C4-2B (cell line): ENCODE data around the gene ANAPC4.

Experiments used
- H3K27ac ChIP-seq: fragments of 450-650 bp; 2 replicates; pipeline ENCODE4 v1.5.1; 2017
- ZFX ChIP-seq: fragments of 450-650 bp; IDR thresholded peaks from 2 replicates; pipeline ENCODE4 v1.6.1; 2017
- TF ChIP-seq, protein P1 (sequence below): fragments of 450-650 bp; conservative IDR thresholded peaks from 2 replicates; pipeline ENCODE4 v1.5.1; 2017; ENCODE audit warnings: mild to moderate bottlenecking

The ANAPC4 gene

DNA sequence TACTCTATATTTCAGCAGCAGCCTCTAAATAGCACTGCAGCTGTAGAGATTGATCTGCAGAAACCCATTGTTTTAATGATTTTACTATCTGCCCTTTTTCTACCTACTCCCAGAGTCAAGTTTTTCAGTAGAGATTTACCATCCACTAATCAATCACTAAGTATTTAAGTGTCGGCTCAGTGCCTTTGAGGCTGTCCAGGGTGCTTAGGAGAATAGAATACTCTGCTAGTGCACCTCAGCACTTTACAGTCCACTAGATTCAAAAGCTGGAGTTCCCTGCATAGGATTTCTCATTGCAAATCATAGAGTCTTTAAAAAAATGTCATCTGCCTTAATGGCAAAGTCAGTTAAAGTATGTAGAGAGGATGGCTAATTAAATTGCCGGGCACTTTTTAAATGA, 29.6 kb upstream of the ANAPC4 start:
- H3K27ac ChIP-seq: no peak overlapping the region
- no peak for TF ChIP-seq ZFX
- TF ChIP-seq, protein P1, sequence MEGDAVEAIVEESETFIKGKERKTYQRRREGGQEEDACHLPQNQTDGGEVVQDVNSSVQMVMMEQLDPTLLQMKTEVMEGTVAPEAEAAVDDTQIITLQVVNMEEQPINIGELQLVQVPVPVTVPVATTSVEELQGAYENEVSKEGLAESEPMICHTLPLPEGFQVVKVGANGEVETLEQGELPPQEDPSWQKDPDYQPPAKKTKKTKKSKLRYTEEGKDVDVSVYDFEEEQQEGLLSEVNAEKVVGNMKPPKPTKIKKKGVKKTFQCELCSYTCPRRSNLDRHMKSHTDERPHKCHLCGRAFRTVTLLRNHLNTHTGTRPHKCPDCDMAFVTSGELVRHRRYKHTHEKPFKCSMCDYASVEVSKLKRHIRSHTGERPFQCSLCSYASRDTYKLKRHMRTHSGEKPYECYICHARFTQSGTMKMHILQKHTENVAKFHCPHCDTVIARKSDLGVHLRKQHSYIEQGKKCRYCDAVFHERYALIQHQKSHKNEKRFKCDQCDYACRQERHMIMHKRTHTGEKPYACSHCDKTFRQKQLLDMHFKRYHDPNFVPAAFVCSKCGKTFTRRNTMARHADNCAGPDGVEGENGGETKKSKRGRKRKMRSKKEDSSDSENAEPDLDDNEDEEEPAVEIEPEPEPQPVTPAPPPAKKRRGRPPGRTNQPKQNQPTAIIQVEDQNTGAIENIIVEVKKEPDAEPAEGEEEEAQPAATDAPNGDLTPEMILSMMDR: no peak

DNA sequence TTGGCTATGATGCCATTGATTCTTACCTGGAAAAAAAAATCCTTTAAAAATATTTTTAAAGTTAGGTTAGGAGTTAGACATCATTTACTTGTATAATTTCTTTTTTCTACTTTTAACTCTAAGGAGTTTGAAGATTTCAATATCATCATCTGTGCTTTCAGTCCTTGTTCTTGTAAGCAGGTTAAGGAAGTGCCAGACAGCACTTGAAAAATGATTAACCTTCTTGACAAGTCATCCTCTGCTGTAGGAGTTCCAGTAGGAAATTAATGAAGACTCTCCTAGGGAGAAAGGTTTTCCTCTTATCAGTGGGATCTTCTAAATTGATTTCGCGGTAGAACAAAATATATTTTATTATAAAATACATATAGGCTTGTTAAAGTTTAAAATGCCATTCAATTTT, 29.1 kb upstream of the ANAPC4 start:
- H3K27ac ChIP-seq: no peak overlapping the region
- no peak for TF ChIP-seq ZFX
- TF ChIP-seq, protein P1: no peak

DNA sequence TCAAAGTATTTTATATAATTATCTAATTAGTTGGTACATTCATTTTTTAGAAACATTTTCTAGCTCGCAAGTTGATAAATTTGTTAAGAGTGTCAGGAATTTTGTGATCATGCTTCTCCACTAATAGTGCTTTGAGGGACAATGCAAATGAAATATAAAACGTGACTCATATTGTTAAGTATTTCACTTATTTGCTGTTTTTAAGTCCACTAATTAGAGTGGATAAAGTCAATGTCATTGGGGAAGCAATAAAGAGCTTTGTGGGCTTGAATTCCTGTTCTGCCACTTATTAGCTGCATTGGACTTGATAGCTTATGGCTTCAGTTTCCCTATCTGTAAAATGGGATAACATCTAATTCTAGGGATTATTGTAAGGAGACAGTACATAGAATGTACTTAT, 26.5 kb upstream of the ANAPC4 start:
- TF ChIP-seq ZFX: no peak
- TF ChIP-seq, protein P1: no peak
- H3K27ac ChIP-seq: no peak overlapping the region

DNA sequence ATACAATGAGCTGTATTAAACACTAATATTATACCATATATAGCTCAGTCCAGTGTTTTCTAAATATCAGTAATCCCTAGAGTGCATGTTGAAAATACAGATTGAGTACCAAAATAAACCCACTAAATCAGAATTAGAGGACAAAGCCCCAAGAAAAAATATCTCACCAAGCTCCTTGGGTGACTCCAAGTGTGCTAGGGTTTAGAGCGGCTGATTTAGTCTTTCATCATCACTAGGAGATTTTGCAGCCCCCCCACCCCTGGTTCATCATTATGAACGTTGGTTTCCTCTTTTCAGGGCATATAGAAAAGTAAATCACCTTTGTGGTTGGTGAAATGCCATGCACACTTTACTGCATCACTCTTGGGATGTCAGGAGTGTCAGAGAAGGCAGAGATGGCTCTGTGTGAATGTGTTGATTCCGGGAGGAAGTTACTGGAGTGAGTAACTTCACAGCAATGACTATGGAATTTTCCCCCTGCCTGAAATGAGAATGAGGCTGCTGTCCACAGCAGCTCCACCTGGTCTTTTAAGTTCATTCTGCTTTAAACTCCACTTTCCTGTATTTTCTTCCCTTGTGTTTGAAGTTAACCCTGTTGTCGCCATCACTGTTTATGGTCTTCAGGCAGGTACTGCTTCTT, 25.2 kb upstream of the ANAPC4 start:
- no peak overlapping the region for H3K27ac ChIP-seq

DNA sequence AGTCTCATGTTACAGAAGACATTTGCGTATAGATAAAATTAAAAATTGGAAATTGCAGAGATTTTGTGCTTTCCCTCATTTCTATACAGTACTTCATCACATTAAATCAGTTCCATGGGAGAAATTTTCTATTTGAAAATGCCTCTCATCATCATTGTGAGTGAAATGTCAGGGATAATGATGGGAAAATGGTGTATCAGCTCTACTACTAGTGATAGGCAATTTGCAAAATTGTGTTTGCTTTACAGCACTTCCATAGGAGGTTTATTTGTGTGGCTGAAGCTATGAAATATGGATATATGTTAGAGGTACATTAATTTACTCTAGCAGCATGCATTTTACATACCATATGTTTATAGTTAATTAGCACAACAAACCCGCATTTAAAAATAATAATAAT, 21.0 kb upstream of the ANAPC4 start:
- TF ChIP-seq, protein P1: no peak
- TF ChIP-seq ZFX: no peak
- H3K27ac ChIP-seq: no peak overlapping the region

More for the DNA sequence above, 25.2 kb upstream of the ANAPC4 start:
- TF ChIP-seq, protein P1: no peak
- TF ChIP-seq ZFX: no peak

DNA sequence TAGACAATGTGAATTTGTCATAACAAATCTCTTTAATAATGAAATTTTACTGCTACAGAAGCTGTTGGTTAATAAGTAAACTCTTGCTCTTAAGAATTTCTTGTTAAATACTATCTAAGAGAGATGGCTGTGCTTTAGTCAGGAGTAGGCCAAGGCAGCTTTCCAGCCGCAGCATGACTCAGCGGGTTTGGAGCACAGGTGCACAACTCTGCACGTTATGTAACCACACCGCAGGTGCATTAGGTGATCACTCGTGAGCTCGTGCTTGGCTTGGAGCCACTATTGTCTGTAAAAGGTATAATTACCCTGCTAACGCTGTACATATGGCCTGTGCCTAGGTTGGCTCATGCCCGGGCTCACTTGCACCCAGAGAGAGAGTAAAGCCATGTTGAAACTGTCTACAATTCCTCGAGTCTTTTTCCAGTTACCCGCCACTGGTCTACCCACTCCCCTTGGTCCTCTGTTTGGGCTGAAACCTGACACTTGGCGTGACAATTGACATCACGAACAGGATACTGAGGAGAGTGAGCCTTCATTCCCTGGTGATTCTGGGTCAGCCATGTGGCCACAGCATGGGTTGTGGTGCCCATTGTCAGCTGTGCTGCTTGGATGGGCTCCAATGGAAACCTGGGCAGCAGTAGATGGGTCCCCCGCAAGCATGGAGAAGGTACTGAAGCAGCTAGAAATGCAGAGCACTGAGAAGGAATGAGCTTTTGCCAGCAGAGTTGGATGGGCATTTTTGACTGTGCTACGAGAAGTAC, 18.4 kb upstream of the ANAPC4 start:
- no peak overlapping the region for H3K27ac ChIP-seq
- TF ChIP-seq, protein P1: no peak
- TF ChIP-seq ZFX: no peak

DNA sequence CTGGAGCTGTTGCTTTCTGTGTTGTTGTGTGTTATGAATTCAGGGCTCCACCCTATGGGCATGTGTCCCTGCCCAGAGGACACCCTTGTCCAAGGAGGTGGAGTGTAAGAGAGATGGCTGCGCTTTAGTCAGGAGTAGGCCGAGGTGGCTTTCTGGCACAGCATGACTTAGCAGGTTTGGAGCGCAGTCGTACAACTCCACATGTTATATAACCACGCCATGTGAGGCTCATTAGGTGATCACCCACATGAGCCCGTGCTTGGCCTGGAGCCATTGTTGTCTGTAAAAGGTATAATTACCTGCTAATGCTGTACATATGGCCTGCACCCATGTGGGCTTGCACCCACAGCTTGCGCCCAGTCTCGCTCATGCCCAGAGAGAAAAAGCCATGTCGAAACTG, 15.8 kb upstream of the ANAPC4 start:
- TF ChIP-seq ZFX: no peak
- TF ChIP-seq, protein P1: no peak
- no peak overlapping the region for H3K27ac ChIP-seq
